ENCODE data around the gene WIPF1.
A peak's percentile ranks its signal among the peaks of the same experiment; 100 is the strongest.

WIPF1 gene

GRCh38 chr2:174599310-174599921 lies 1.8 kb upstream of the WIPF1 start:
- no peak overlapping the region; the same call in 1 of the 2 replicates for H3K4me3 ChIP-seq (ENCODE audit: low read depth, low read length)
- no peak for DNase-seq (ENCODE audit: low read depth)
- no peak for TF ChIP-seq CTCF (IDR thresholded peaks at IDR 0.05; ENCODE audit: low read depth, low read length, missing control alignments)

- no peak for DNase-seq (ENCODE audit: low read depth)
- peak overlapping the region; percentile 78 for H3K4me3 ChIP-seq (ENCODE audit: low read depth, low read length)
- no peak for TF ChIP-seq CTCF (IDR thresholded peaks at IDR 0.05; ENCODE audit: low read depth, low read length, missing control alignments)
Observed at GRCh38 chr2:174597009-174597344, 627 bp downstream of the WIPF1 start.

GRCh38 chr2:174595891-174596397 lies 1.7 kb downstream of the WIPF1 start:
- DNase-seq (ENCODE audit: low read depth): no peak
- peak overlapping the region; percentile 78 for H3K4me3 ChIP-seq (ENCODE audit: low read depth, low read length)
- no peak for TF ChIP-seq CTCF (IDR thresholded peaks at IDR 0.05; ENCODE audit: low read depth, low read length, missing control alignments)

- H3K4me3 ChIP-seq (ENCODE audit: low read depth, low read length): peak overlapping the region; percentile 78
- TF ChIP-seq CTCF (IDR thresholded peaks at IDR 0.05; ENCODE audit: low read depth, low read length, missing control alignments): no peak
- no peak for DNase-seq (ENCODE audit: low read depth)
Observed at GRCh38 chr2:174595116-174595809, 2.3 kb downstream of the WIPF1 start.

GRCh38 chr2:174594456-174594855 lies 3.1 kb downstream of the WIPF1 start:
- no peak for DNase-seq (ENCODE audit: low read depth)
- TF ChIP-seq CTCF (IDR thresholded peaks at IDR 0.05; ENCODE audit: low read depth, low read length, missing control alignments): no peak
- peak overlapping the region; percentile 78 for H3K4me3 ChIP-seq (ENCODE audit: low read depth, low read length)

GRCh38 chr2:174593574-174594203 lies 3.9 kb downstream of the WIPF1 start:
- peak overlapping the region; percentile 78 for H3K4me3 ChIP-seq (ENCODE audit: low read depth, low read length)

More at GRCh38 chr2:174593574-174594203, 3.9 kb downstream of the WIPF1 start:
- no peak for TF ChIP-seq CTCF (IDR thresholded peaks at IDR 0.05; ENCODE audit: low read depth, low read length, missing control alignments)
- peak; percentile 85 for DNase-seq (ENCODE audit: low read depth)
